GM20000 (cell line): Measurements from ENCODE around the gene SEC14L5.

Source experiments
- DNase-seq: peaks from one replicate; pipeline ENCODE4 v3.0.0; 2012; ENCODE audit warnings: low spot score
- CTCF ChIP-seq: IDR thresholded peaks from 2 replicates; pipeline ENCODE4 v1.5.1; 2012; ENCODE audit warnings: mild to moderate bottlenecking, control low read depth; ENCODE audit errors: extremely low read depth, missing control alignments

Gene SEC14L5

DNA sequence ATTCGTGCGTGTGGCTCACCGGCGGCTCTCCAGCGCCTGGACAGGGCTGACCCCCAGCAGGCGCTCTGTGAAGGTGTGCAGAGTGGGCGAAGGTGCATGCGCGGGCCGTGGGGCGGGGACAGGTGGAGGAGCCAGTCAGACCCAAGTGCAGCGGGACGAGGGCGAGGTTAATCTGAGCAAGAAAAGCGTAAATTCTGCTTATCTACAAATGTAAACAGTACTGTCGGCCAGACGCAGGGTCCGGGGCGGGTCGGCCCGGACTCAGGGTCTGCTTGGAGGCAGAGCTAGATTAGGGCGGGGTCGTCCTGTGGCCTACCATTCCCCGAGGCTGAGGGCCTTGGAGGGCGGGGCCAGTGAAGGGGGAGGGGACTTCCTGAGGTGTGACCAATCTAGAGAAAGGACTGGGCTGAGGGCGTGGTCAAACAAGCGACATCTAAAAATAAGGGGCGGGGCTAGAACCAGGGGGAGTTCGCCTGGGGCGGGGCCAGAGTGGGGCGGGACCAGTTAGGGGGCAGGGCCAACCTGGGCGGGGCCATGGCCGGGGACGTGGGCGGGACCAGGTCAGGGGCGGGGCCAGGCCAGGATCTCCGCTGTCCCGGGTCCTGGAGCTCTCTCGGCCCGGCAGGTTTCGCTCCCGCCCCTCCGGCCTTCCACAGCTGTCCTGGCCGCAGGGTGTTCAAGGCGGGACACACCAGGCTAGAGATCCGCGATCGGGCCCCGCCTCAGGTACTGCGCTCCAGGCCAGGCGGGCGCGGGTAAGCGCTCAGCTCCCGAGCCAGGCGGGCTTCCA is at the start of gene SEC14L5:
TSS of gene SEC14L5 (plus strand) at position 611 of the 790 bp plus-strand sequence. CDS start 994 bp downstream, outside the sequence.
- no peak for TF ChIP-seq CTCF
- peak; percentile 99 for DNase-seq

- no peak for DNase-seq
- no peak for TF ChIP-seq CTCF
Measured at GRCh38 chr16:4908854-4909401, 49.2 kb upstream of the SEC14L5 start.

DNA sequence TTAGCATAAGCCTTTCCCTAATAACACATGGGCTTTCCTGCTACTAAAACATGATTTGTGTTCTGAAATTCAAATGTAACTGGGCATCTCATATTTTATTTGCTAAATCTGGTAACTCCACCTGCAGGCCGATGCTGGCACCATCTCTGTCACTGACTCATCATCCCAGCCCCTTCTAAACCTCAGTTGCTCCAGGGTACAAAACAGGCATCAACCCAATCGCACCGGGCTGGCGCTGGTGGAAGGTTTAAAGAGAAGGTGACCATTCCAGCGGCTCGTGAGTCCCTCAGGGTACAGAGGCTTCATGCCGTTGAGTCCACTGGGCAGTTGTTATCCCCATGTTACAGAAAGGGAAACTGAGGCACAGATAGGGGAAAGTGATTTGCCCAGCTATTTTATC is 48.3 kb upstream of the SEC14L5 start:
- TF ChIP-seq CTCF, result no peak
- no peak for DNase-seq

GRCh38 chr16:4910828-4911227 is 47.3 kb upstream of the SEC14L5 start:
- no peak for TF ChIP-seq CTCF
- no peak for DNase-seq

DNA sequence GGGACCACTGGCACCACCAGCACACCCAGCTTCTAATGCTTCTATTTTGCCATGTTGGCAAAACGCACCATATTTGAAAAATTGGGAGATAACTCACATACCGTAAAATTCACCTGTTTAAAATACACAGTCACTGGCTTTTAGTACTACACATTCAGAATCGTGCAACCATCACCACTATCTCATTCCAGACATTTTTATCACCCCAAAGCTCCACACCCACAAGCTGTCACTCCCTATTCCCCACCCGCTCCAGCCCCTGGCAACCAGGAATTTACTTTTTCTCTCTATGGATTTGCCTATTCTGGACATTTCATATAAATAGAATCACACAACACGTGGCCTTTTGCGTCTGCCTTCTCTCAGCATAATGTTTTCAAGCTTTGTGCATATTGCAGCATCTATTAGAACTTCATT is 46.2 kb upstream of the SEC14L5 start:
- TF ChIP-seq CTCF, result no peak

GRCh38 chr16:4913130-4913773 is 44.9 kb upstream of the SEC14L5 start:
- TF ChIP-seq CTCF, result no peak

More for the DNA sequence above, 46.2 kb upstream of the SEC14L5 start:
- no peak for DNase-seq

GRCh38 chr16:4913774-4914525 is 44.2 kb upstream of the SEC14L5 start:
- TF ChIP-seq CTCF, result no peak
- no peak for DNase-seq

More at GRCh38 chr16:4913130-4913773, 44.9 kb upstream of the SEC14L5 start:
- no peak for DNase-seq
